T-helper 9 cell (primary cell): ENCODE results near the gene BCAS1.
"Not testable (repeated sequence)": the region's sequence is repeated elsewhere in the genome, so short reads cannot be mapped to it uniquely, and the experiment has no call there.

ENCODE experiments used
- DNase-seq: peaks from one replicate; pipeline ENCODE4 v3.0.0-alpha.2; 2020

Gene BCAS1

GRCh38 chr20:53981752-53982437, 88.5 kb downstream of the BCAS1 start:
- DNase-seq = no peak

DNA sequence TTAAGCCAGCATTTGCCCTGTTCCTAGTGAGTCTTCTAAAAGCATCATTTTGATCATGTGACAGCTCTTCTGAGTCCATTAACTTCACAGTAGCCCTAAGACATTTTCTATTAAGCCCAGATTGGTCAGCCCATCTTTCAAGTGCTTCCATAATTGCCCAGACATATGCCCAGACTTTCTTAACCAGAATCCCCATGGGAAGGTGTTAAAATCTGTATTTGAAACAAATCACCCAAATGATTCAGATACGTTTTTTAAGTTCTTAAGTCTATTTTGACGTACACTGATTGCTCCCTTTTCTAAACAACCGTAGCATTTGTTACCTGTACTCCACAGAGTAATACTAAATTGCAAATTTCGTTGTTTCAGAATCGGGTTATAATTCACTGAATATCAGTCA, 89.3 kb downstream of the BCAS1 start:
- no peak for DNase-seq

- no peak for DNase-seq
These were observed 90.3 kb downstream of the BCAS1 start for GRCh38 chr20:53980031-53980465.

- no peak for DNase-seq
These were observed 91.9 kb downstream of the BCAS1 start for GRCh38 chr20:53978497-53978896.

GRCh38 chr20:53977391-53977790, 93.0 kb downstream of the BCAS1 start:
- DNase-seq = no peak

GRCh38 chr20:53975761-53976160, 94.6 kb downstream of the BCAS1 start:
- DNase-seq = no peak

- no peak for DNase-seq
These were observed 95.4 kb downstream of the BCAS1 start for GRCh38 chr20:53974785-53975555.

DNA sequence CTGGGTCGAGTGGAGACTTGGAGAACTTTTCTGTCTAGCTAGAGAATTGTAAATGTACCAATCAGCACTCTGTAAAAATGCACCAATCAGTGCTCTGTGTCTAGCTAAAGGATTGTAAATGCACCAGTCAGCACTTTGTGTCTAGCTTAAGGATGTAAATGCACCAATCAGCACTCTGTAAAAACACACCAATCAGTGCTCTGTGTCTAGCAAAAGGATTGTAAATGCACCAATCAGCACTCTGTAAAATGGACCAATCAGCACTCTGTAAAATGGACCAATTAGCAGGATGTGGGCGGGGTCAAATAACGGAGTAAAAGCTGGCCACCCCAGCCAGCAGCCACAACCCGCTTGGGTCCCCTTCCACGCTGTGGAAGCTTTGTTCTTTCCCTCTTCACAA, 96.5 kb downstream of the BCAS1 start:
- not testable (repeated sequence) for DNase-seq

DNA sequence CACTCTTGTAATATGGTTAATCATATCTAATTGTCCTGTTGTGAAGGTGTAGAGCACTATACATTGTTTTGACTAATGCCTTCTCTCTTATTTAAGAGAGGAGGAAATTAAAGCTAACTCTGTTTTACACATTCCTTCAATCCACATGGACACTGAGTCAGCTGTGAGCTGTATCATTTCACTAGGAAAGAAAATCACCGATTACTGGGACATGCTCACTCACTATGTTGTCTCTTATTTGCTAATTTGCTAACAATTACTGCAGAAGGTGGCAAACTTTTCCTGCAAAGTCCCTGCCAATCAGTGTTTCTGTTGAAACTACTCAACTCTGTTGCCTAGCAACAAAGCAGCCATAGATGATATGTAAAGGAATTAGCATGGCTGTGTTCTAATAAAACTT, 98.2 kb downstream of the BCAS1 start:
- DNase-seq = no peak

GRCh38 chr20:53971096-53971683, 99.2 kb downstream of the BCAS1 start:
- DNase-seq = no peak

DNA sequence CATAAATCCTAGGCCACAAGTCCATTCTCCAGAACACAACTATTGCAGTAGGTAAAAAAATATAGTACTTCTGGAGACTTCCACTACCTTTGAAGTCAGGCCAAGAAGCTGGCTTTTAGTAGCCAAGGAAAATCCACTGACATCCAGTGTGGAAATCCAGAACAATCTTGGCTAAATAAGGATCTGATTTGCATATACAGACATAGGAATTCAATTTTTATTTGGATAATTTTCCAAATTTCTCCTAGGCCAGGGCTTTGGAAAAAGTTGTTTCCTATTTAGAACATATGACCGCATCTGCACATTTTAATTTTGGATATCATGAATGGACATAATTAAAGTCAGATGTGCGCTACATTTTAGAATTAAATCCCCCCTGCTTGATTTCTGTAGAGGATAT, 100.2 kb downstream of the BCAS1 start:
- no peak for DNase-seq

GRCh38 chr20:53967527-53967926, 102.9 kb downstream of the BCAS1 start:
- DNase-seq = no peak

GRCh38 chr20:53966774-53967398, 103.5 kb downstream of the BCAS1 start:
- DNase-seq = no peak

GRCh38 chr20:53964501-53965253, 105.7 kb downstream of the BCAS1 start:
- DNase-seq = no peak

DNA sequence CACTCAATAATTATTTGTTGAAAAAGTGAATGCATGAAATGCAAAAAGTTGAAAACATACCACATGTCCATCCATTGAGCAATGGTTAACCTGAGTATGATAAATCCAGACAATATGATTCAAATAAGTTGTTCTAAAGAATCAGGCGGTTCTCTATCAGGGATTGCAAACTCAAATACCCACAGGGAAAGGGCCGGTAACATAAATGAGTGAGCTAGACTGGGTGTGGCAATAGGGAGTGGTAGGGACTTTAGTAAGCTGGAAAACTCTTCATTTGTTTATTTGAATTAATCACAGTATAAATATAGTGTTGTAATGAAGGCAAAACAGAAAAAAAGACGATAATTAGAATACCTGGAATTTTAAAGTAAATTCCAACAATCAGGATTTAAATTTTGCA, 106.3 kb downstream of the BCAS1 start:
- DNase-seq = no peak

DNA sequence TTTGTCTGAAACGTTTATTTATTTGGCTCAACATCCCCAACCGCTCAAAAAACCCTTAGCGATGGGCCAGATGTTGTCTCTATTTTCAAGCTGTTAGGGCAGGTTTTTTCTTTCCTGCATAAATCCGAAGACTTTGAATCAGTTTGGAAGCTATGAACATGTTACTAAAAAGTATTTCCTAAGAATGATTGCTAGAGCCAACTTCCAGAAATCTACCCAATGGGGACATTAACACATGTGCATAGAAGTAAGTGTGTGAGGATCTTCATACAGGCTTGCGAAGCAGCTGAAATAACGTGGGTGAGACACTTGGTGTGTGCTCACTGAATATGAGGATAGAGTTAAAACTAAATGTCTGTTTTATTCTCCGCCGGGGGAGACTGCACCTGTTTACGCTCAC, 106.8 kb downstream of the BCAS1 start:
- no peak for DNase-seq

DNA sequence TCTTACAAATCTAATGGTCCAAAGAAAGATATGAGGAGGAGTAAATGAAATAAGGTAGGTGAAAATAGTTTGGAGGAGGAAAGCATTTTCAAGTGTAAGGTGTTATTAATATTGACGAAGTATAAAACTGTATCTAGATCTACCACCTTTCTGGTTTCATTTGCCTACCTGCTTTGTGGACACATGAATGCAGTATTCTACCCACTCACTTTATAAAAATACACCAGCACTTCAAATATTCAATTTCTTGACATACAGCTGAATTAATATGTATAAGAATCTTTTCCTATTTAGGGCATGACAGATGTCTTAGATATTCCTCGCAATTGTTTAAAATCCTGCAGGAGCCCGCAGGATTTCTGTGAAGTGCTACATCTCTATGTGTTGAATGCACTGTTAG, 108.0 kb downstream of the BCAS1 start:
- DNase-seq = no peak

- DNase-seq = no peak
These were observed 108.9 kb downstream of the BCAS1 start for GRCh38 chr20:53961527-53961926.

DNA sequence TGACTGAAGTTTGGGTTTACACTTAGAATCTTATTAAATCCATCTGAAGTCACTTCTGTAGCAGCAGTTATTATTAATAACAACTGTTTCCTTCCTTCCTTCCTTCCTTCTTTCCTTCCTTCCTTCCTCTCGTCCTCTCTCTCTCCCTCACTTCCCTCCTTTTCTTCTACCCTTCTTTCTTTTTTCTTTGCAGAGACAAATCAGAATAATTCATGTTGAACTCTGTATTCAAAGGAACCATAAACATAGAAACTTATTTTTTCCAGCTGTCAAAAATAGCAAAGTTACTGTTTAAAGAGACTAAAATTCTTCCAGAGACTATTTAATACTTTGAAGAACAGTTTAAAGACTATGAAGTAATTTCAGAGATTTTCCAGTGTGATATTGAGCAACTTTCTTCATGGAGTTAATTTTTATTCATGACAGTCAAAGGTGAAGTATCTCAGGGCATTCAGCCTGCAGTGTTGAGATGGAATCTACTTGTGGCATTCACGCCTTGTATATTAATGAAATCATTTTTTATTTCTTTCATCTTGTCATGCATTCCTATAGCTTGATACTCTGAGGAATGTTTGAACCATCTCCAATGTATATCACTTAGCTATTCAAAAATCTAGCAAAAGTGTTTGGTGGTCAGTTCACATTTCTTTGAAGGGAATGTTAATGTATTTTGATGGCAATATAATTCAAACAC, 109.7 kb downstream of the BCAS1 start:
- no peak for DNase-seq

- no peak for DNase-seq
These were observed 110.3 kb downstream of the BCAS1 start for GRCh38 chr20:53959911-53960578.

DNA sequence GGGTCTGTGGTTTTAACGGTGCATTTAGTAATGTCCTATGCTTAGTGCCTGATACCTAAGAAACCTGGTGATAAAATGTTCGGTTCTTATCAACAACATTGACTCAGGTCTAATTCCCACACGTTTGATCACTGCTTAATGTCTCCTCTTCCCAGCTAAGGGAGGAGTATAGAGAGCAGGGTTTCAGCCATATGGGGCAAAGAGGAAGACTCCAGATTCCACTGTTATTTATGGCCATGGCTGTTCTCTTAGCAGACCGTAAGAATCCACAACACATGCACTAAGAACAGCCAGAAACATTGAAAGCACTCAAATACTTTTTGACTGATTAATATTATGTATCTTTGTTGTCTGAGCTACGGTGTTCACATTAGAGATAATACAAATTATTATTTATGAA, 112.1 kb downstream of the BCAS1 start:
- DNase-seq = no peak
